ENCODE data around the gene ARSA. TPM values are rescaled to one million over a fixed set of nuclear protein-coding genes. Genes with fewer than 3 reads are reported as not detected.
A peak's percentile ranks its signal among the peaks of the same experiment; 100 is the strongest.

Gene ARSA
- total and polyA plus RNA-seq, 2 experiments from 2014 or later, result 8.1 to 8.2 TPM

DNA sequence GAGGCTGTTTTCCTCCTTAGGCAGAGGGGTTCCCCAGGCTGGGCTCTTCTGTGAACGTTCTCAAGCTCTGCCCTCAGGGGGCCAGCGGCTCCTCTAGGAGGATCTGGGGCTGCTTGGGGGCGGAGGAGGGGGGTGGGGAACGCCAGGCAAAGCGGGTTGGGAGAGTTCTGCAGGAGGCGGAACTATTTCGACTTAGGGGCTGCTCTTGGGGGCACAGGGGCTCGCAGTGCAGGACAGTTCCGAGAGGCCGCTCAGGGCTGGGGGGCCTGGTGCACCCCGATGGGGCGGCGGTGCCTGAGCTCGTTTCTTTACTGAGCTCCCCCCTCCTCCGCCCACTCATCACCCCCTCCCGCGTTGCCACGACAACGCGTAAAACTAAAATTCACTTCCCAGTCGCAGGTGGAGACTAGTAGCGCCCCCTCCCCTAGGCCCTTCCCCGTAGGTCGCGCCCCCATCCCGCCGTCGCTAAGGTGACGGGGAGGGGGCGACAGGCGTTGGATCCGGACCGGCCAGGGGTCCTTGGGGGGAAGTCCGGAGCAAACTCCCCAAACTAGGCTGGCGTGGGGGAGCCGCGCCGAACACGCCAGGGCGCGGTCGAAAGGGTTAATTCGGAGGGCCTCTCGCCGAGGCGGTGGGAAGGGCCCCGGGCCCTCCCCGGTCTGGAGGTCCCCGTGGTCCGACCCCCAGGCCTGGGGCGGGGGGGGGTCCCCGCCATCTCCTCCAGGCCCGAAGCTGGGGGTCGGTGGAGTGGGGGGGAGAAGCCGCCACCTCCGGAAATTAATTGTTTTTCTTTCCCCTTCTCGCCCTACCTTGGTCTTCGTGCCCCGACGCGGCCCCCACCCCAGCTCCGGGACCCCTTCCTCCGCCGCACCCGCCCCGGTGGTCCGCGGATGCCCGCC, 45.5 kb upstream of the ARSA start:
- ATAC-seq (peak; percentile 49), DNase-seq (ENCODE audit: low spot score) (peak; percentile 69)
- H3K27me3 ChIP-seq (ENCODE audit: insufficient read depth), result peaks cover 34% of the 10 kb centered on the region
- Mint-ChIP-seq H3K36me3 (ENCODE audit: low read depth) (peaks cover 3% of the 10 kb centered on the region; the same call in 1 of the 3 replicates), H3K27ac (no peak overlapping the region), H3K4me1 (peaks cover 22% of the 10 kb centered on the region), H3K4me3 (peak overlapping the region; percentile 71), H3K9me3 (peaks cover 5% of the 10 kb centered on the region; the same call in 2 of the 3 replicates), H3K27me3 (ENCODE audit: insufficient read depth, low read depth, poor library complexity) (peaks cover 37% of the 10 kb centered on the region)
- H3K27ac ChIP-seq (ENCODE audit: low read depth), result no peak overlapping the region
- H4K20me1 ChIP-seq (replicated peaks; ENCODE audit: insufficient read depth), result no peaks in the 10 kb centered on the region; the same call in 1 of the 2 replicates
- no peaks in the 10 kb centered on the region for H3K79me2 ChIP-seq (replicated peaks; ENCODE audit: insufficient read depth)
- peak overlapping the region; percentile 77 for H3K4me3 ChIP-seq
- H3K9me2 ChIP-seq (ENCODE audit: insufficient read depth), result no peaks in the 10 kb centered on the region
- H3K36me3 ChIP-seq (ENCODE audit: insufficient read depth), result no peaks in the 10 kb centered on the region
- no peaks in the 10 kb centered on the region for H3K4me1 ChIP-seq (ENCODE audit: insufficient read depth)
- H2AFZ ChIP-seq, result no peak overlapping the region
- TF ChIP-seq, protein P1, sequence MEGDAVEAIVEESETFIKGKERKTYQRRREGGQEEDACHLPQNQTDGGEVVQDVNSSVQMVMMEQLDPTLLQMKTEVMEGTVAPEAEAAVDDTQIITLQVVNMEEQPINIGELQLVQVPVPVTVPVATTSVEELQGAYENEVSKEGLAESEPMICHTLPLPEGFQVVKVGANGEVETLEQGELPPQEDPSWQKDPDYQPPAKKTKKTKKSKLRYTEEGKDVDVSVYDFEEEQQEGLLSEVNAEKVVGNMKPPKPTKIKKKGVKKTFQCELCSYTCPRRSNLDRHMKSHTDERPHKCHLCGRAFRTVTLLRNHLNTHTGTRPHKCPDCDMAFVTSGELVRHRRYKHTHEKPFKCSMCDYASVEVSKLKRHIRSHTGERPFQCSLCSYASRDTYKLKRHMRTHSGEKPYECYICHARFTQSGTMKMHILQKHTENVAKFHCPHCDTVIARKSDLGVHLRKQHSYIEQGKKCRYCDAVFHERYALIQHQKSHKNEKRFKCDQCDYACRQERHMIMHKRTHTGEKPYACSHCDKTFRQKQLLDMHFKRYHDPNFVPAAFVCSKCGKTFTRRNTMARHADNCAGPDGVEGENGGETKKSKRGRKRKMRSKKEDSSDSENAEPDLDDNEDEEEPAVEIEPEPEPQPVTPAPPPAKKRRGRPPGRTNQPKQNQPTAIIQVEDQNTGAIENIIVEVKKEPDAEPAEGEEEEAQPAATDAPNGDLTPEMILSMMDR (conservative IDR thresholded peaks at IDR 0.05; ENCODE audit: low read depth in 2 of 2), result no peak; a peak in 1 of 4 replicates
- TF ChIP-seq EZH2 (IDR thresholded peaks at IDR 0.05; ENCODE audit: low read depth, unreplicated experiment), result peak; percentile 9
- 0 out of 2 replicates have a peak, but pooled peaks cover 3% of the 10 kb centered on the region for H3F3A ChIP-seq (replicated peaks; ENCODE audit: low read depth)
- peak overlapping the region; percentile 97 for H3K4me2 ChIP-seq

DNA sequence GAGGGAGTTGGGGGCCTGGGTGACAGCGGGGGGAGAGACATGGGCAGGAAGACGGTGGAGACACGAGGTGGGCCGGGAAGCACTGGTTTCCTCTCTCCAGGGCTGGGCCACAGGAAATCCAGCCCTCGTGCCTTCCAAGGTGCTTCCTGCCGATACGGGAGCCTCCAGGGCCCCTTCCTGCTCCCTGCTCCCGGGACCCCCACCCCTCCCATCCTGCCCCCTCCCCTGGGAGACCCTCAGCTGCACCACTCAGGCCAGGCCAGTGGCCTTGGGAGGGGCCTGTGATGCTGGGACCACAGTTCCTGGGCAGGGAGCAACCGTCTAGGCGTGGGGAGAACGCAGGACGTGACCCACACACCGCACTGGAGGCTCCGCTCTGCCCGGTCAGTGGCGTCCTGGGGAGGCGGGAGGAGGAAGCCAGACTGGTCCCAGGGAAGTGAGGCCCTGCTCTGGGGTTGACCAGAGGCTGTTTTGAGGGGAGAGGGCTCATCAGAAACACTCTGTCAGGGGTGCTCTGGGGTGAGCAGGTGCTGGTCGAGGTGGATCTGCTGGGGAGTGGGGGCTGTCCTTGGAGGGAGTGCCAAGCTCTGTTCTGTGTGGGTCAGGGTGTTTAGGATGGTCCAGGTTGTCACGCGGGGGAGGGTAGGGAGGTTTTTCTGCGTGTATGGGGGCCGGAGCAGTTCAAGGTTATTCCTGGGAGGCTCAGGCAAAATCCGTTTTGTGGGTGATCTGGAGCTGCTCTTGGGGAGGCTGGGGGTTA, 44.7 kb upstream of the ARSA start, which contains the start of gene SHANK3:
TSS of gene SHANK3 (plus strand) at position 353 of the 760 bp plus-strand sequence.
- DNase-seq (ENCODE audit: low spot score) (peak; percentile 42), ATAC-seq (peak; percentile 21)
- no peak for TF ChIP-seq CREB1 (CRISPR knock-in tag; IDR thresholded peaks at IDR 0.05; ENCODE audit: low read depth)
- no peak for TF ChIP-seq EZH2phosphoT487 (IDR thresholded peaks at IDR 0.05; ENCODE audit: unreplicated experiment)
- TF ChIP-seq, protein P2, sequence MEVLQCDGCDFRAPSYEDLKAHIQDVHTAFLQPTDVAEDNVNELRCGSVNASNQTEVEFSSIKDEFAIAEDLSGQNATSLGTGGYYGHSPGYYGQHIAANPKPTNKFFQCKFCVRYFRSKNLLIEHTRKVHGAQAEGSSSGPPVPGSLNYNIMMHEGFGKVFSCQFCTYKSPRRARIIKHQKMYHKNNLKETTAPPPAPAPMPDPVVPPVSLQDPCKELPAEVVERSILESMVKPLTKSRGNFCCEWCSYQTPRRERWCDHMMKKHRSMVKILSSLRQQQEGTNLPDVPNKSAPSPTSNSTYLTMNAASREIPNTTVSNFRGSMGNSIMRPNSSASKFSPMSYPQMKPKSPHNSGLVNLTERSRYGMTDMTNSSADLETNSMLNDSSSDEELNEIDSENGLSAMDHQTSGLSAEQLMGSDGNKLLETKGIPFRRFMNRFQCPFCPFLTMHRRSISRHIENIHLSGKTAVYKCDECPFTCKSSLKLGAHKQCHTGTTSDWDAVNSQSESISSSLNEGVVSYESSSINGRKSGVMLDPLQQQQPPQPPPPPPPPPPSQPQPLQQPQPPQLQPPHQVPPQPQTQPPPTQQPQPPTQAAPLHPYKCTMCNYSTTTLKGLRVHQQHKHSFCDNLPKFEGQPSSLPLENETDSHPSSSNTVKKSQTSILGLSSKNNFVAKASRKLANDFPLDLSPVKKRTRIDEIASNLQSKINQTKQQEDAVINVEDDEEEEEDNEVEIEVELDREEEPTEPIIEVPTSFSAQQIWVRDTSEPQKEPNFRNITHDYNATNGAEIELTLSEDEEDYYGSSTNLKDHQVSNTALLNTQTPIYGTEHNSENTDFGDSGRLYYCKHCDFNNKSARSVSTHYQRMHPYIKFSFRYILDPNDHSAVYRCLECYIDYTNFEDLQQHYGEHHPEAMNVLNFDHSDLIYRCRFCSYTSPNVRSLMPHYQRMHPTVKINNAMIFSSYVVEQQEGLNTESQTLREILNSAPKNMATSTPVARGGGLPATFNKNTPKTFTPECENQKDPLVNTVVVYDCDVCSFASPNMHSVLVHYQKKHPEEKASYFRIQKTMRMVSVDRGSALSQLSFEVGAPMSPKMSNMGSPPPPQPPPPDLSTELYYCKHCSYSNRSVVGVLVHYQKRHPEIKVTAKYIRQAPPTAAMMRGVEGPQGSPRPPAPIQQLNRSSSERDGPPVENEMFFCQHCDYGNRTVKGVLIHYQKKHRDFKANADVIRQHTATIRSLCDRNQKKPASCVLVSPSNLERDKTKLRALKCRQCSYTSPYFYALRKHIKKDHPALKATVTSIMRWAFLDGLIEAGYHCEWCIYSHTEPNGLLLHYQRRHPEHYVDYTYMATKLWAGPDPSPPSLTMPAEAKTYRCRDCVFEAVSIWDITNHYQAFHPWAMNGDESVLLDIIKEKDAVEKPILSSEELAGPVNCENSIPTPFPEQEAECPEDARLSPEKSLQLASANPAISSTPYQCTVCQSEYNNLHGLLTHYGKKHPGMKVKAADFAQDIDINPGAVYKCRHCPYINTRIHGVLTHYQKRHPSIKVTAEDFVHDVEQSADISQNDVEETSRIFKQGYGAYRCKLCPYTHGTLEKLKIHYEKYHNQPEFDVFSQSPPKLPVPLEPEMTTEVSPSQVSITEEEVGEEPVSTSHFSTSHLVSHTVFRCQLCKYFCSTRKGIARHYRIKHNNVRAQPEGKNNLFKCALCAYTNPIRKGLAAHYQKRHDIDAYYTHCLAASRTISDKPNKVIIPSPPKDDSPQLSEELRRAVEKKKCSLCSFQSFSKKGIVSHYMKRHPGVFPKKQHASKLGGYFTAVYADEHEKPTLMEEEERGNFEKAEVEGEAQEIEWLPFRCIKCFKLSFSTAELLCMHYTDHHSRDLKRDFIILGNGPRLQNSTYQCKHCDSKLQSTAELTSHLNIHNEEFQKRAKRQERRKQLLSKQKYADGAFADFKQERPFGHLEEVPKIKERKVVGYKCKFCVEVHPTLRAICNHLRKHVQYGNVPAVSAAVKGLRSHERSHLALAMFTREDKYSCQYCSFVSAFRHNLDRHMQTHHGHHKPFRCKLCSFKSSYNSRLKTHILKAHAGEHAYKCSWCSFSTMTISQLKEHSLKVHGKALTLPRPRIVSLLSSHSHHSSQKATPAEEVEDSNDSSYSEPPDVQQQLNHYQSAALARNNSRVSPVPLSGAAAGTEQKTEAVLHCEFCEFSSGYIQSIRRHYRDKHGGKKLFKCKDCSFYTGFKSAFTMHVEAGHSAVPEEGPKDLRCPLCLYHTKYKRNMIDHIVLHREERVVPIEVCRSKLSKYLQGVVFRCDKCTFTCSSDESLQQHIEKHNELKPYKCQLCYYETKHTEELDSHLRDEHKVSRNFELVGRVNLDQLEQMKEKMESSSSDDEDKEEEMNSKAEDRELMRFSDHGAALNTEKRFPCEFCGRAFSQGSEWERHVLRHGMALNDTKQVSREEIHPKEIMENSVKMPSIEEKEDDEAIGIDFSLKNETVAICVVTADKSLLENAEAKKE (CRISPR knock-in tag; IDR thresholded peaks at IDR 0.05), result no peak
- TF ChIP-seq, protein P1 (conservative IDR thresholded peaks at IDR 0.05; ENCODE audit: low read depth in 2 of 2), result no peak

More for the DNA sequence above, 44.7 kb upstream of the ARSA start, which contains the start of gene SHANK3:
- H3K27ac Mint-ChIP-seq, result no peak within 1 kb of the TSS
- peaks cover 34% of the 10 kb centered on the region for H3K27me3 ChIP-seq (ENCODE audit: insufficient read depth)
- H4K20me1 ChIP-seq (replicated peaks; ENCODE audit: insufficient read depth), result no peaks in the 10 kb centered on the region; the same call in 1 of the 2 replicates
- H3K4me1 Mint-ChIP-seq, result peaks cover 22% of the 10 kb centered on the region
- H3K4me3 ChIP-seq, result peak within 1 kb of the TSS; percentile 77
- H3K27me3 Mint-ChIP-seq (ENCODE audit: insufficient read depth, low read depth, poor library complexity), result peaks cover 35% of the 10 kb centered on the region
- H3K4me2 ChIP-seq, result peak within 1 kb of the TSS; percentile 97
- H3K36me3 ChIP-seq (ENCODE audit: insufficient read depth), result no peaks in the 10 kb centered on the region
- peaks cover 3% of the 10 kb centered on the region; the same call in 1 of the 3 replicates for H3K36me3 Mint-ChIP-seq (ENCODE audit: low read depth)
- H3K27ac ChIP-seq (ENCODE audit: low read depth), result no peak within 1 kb of the TSS
- no peaks in the 10 kb centered on the region for H3K79me2 ChIP-seq (replicated peaks; ENCODE audit: insufficient read depth)
- H3K9me2 ChIP-seq (ENCODE audit: insufficient read depth), result no peaks in the 10 kb centered on the region
- peak within 1 kb of the TSS; percentile 71 for H3K4me3 Mint-ChIP-seq
- no peaks in the 10 kb centered on the region for H3K4me1 ChIP-seq (ENCODE audit: insufficient read depth)
- peaks cover 2% of the 10 kb centered on the region; the same call in 1 of the 3 replicates for H3K9me3 Mint-ChIP-seq
- H2AFZ ChIP-seq, result no peak within 1 kb of the TSS
- 0 out of 2 replicates have a peak, but pooled peaks cover 3% of the 10 kb centered on the region for H3F3A ChIP-seq (replicated peaks; ENCODE audit: low read depth)

Data from GM23338 (cell line).